PFSK-1 (cell line): ENCODE results near the gene HBE1.

Experiments
- FOXP2 ChIP-seq: optimal IDR thresholded peaks from 2 replicates; pipeline ENCODE3; 2011; ENCODE audit warnings: borderline replicate concordance, control low read depth, inconsistent platforms; ENCODE audit not compliant: insufficient read depth; ENCODE audit errors: extremely low read length, extremely low read depth
- POLR2AphosphoS5 ChIP-seq: IDR thresholded peaks from 2 replicates; pipeline ENCODE4 v1.6.1; 2012; ENCODE audit warnings: low read depth, mild to moderate bottlenecking, control low read depth, low read length, moderate library complexity
- REST ChIP-seq, 2 experiments: IDR thresholded peaks; 2 replicates each; pipeline versions ENCODE4 v1.6.1 to v1.8.0; 2011 to 2012; ENCODE audit warnings: low read depth in 2 of 2, low read length in 2 of 2, control low read depth in 1 of 2, inconsistent platforms in 1 of 2, mild to moderate bottlenecking in 1 of 2, moderate library complexity in 1 of 2; ENCODE audit not compliant: insufficient read depth in 1 of 2
- SIN3A ChIP-seq: IDR thresholded peaks from 2 replicates; pipeline ENCODE4 v1.6.1; 2012; ENCODE audit warnings: mild to moderate bottlenecking, low read length, moderate library complexity, borderline replicate concordance; ENCODE audit not compliant: insufficient read depth
- TAF1 ChIP-seq: IDR thresholded peaks from 2 replicates; pipeline ENCODE4 v1.6.1; 2012; ENCODE audit warnings: low read length, control low read depth, borderline replicate concordance; ENCODE audit not compliant: insufficient read depth

GRCh38 chr11:5228124-5228523 is 41.6 kb downstream of the HBE1 start:
- TF ChIP-seq TAF1 (no peak), POLR2AphosphoS5 (no peak), REST (IDR thresholded peaks at IDR 0.05; ENCODE audit: insufficient read depth in 1 of 2, low read depth in 2 of 2, low read length in 2 of 2) (no peak), SIN3A (no peak), FOXP2 (no peak)
